VCaP (cell line): ENCODE results near the gene KIAA1549.

Source experiments
- H3K27ac ChIP-seq: fragments of 450-650 bp; 2 replicates; pipeline ENCODE4 v1.5.1; 2017
- TF ChIP-seq, protein P1 (sequence below): fragments of 450-650 bp; conservative IDR thresholded peaks from 2 replicates; pipeline ENCODE4 v1.5.1; 2017; ENCODE audit warnings: mild to moderate bottlenecking, moderate library complexity

Gene KIAA1549

DNA sequence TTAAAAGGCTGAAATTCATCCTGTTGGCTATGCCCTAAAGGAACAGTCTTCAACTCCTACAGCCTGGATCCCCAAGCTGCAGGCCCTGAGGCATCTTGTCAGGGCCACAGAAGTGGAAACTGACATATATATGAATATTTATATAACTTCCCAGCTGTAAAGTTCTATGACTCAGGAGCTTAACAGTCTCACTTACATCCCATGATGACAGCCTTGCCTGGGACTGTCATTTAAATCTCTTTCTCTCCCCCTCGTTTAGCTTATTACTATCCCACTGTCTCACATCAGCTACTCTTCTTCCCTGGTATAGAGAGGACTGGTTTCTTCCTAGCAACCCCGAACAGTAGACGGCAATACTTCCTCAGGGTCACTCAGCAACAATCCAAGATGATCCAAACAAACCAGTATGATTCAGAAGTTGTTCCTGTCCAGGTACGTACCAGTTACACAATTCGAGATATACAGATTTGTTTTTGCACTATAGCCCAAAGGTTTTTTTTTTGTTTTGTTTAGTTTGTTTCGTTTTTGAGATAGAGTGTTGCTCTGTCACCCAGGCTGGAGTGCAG is 22.7 kb downstream of the KIAA1549 start:
- TF ChIP-seq, protein P1, sequence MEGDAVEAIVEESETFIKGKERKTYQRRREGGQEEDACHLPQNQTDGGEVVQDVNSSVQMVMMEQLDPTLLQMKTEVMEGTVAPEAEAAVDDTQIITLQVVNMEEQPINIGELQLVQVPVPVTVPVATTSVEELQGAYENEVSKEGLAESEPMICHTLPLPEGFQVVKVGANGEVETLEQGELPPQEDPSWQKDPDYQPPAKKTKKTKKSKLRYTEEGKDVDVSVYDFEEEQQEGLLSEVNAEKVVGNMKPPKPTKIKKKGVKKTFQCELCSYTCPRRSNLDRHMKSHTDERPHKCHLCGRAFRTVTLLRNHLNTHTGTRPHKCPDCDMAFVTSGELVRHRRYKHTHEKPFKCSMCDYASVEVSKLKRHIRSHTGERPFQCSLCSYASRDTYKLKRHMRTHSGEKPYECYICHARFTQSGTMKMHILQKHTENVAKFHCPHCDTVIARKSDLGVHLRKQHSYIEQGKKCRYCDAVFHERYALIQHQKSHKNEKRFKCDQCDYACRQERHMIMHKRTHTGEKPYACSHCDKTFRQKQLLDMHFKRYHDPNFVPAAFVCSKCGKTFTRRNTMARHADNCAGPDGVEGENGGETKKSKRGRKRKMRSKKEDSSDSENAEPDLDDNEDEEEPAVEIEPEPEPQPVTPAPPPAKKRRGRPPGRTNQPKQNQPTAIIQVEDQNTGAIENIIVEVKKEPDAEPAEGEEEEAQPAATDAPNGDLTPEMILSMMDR: no peak
- H3K27ac ChIP-seq: no peak overlapping the region

DNA sequence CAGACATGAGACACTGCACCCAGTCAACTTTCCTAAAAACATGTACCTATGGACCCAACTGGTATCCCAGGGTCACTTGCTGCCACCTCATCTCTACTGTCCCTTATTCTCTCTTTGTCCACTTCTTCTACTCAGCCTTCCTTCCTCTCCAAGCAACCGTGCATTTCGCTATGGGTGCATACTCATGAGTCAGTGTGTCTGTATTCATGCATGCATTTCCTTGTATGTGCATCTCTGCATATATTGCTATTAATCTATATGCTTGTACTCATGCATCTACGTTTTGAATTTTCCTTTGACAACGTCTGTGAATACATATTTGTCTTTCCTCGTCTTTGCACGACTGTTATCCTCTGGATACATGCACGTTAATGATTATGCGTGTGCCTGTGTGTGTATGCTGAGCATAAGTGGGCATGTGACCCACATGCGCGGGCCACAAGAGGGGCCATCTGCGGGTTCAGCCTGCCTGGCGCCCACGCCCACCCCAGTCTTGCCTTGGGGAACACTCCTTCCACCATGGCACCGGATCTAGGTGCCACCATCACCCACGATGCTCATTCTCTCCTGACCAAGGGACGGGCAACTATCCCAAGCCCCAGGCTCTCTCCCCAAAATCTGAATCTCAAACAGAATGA is 23.3 kb downstream of the KIAA1549 start:
- TF ChIP-seq, protein P1: no peak
- H3K27ac ChIP-seq: no peak overlapping the region

DNA sequence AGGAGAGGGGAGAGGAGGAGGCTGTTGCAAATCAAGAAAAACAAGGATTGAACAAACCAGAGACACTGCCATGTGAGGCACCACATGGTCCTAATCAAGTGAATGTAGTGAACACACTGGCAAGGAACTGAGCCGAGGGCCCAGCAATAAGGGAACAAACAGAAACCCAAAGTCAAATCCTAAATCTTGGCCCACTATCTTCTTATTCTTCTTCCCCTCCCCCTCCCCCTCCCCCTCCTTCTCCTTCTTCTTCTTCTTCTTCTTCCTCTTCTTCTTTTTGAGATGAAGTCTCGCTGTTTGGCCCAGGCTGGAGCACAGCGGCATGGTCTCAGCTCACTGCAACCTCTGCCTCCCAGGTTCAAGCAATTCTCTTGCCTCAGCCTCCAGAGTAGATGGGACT is 24.0 kb downstream of the KIAA1549 start:
- TF ChIP-seq, protein P1: no peak
- no peak overlapping the region for H3K27ac ChIP-seq

DNA sequence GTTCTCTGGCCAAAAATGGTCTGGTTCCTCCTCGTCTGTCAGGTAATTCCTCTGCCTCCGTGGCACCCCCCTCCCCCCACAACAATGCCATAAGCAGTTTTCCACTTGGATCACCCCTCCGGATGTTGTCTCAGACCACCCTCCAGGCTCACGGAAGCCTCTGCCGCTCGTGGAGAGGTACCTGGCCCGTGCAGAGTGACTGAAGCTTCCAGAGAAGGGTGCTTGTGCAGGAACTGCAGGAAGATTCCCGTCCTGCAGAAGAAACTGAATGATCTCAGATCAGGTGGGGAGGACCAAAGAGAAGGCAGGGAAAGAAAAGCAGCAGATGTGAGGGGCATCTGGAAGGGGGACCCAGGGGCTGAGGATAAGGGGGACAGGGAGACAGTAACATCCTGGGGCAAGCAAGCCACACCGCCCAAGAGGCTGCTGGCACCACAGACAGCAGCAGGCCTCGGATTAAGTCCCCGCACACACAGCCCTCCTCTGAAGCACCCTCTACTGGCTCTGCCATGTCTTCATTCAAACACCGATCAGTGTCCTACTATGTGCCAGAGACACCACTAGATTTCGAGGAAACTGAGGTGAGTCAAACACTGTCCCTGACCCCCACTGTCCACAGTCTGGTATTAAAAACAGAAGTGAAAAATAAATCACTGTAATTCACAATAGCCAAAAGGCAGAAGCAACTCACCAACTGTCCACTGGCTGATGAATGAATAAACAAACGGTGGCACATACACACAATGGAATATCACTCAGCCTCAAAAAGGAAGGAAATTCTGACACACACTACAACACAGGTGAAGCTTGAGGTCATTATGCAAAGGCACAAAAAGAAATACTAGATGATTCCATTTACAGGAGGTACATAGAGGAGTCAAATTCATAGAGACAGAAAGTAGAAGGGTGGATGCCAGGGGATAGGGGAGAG is 26.4 kb downstream of the KIAA1549 start:
- TF ChIP-seq, protein P1: no peak
- H3K27ac ChIP-seq: peak overlapping the region; percentile 13; the same call in 1 of the 2 replicates

DNA sequence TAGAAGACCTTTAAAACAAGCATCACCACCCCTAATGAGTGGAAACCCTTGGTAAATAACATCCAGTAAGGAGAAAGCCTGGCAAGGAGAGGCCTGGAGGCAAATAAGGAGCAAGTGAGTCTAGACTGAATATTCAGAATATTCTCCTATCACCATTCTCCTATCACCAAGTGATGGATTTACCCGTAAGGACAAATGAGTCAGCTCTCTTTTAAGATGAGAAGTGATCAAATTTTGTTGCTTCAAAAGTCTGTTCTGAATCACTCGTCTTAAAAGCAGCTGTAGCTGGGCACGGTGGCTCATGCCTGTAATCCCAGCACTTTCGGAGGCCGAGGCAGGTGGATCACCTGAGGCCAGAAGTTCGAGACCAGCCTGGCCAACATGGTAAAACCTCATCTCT is 28.4 kb downstream of the KIAA1549 start:
- no peak overlapping the region for H3K27ac ChIP-seq
- TF ChIP-seq, protein P1: no peak

DNA sequence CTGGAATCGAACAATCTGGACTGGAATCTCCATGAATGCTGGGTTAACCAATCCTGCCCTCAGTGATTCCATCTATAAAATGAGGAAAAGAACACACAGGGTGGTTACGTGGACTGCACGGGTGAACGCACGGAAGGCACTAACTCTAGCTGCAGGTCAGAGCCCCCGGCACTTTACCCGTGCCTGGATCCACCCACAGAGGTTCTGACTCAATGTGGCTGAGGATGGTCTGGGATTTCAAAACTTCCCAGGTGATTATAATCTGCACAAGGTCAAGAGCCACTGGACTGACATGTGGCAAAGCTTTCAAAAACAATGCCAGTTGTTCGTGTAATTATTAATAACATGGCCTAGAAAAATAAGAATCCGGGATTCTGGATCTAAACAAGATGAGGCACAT is 29.2 kb downstream of the KIAA1549 start:
- no peak overlapping the region for H3K27ac ChIP-seq
- TF ChIP-seq, protein P1: no peak

DNA sequence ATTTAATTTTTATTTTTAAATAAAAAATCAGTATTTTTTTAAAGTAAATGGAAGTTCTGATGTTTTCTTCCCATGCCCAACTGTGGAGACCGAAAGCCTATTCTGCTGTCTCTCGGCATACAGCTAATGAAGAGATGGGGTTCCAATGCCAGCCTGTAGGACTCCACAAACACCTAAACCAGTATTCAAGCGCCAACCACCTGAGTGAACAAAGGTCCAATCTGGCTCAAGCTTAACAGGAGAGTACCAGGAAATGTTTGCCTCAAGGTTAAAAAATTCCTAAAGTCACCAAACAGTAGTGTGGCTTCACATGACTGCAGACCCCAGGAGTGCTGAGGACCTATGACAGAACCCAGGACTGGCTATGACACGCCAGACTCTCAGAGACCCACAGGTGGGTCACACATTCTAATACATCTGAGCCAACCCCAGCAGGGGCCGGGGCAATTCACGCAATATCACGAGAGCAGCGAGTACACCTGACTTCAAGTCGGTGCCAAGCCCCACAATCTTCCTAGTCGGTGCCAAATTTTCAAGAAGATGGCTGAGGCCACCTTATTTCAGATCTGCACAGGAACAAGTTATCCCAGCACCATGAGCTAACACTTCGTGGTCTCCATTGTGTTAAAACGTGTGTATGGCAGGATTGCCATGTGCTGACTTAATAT is 31.6 kb downstream of the KIAA1549 start:
- TF ChIP-seq, protein P1: no peak
- no peak overlapping the region for H3K27ac ChIP-seq
